KBM-7 (cell line): ENCODE measurements around the gene PDE3B.
"Not testable (repeated sequence)": the region's sequence is repeated elsewhere in the genome, so short reads cannot be mapped to it uniquely, and the experiment has no call there.

Experiments used
- DNase-seq: peaks from one replicate; pipeline ENCODE4 v3.0.0-alpha.2; 2015
- in situ Hi-C: fragments of 300-500 bp; cut with MboI; formaldehyde crosslinking; loops from 2 replicates; pipeline ENCODE4 v1.14.3; 2020; ENCODE audit warnings: low sequenced_read_pairs, low pct_unique_long_range_greater_than_20kb, mixed read lengths

PDE3B gene

GRCh38 chr11:14854057-14854456 lies 210.5 kb downstream of the PDE3B start:
- in situ Hi-C loops: no loop called here
- no peak for DNase-seq

- DNase-seq: no peak
- in situ Hi-C loops: no loop called here
These were observed 212.3 kb downstream of the PDE3B start for GRCh38 chr11:14855890-14856289.

DNA sequence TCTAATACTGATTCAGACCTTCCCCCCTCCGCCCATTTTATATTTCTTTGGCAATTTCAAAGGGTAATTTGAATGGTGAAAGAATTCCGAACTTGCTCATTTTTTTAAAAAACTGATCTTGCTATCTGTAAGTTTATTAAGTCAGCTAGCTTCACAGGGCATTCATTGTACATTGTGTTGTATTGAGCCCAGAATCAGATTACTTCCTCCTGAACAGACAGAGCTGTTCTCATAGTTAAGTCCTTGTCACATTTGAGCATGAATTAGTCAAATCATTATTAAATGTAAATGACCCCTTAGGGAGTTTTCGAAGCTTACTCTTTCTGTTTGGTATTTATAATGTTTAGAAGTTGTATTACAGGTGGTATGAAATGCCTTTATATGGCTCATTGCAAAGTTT lies 214.0 kb downstream of the PDE3B start:
- in situ Hi-C loops: no loop called here
- DNase-seq: no peak

GRCh38 chr11:14858404-14858803 lies 214.8 kb downstream of the PDE3B start:
- DNase-seq: no peak
- in situ Hi-C loops: no loop called here

- in situ Hi-C loops: no loop called here
- no peak for DNase-seq
These were observed 216.9 kb downstream of the PDE3B start for GRCh38 chr11:14860511-14860910.

DNA sequence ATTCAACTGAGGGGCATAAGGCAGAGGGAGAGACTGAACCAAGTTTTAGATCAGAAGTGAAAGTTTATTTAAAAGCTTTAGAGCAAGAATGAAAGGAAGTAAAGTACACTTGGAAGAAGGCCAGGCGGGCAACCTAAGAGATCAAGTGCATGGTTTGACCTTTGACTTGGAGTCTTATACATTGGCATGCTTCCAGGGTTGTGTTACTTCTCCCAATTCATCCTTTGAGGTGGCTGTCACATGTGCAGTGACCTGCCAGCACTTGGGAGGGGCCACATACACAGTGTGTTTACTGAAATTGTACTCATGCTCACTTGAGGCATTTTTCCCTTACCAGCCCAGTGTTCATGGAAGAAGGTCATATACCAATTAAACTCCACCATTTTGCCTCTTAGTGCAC lies 218.1 kb downstream of the PDE3B start:
- in situ Hi-C loops: no loop called here
- no peak for DNase-seq

DNA sequence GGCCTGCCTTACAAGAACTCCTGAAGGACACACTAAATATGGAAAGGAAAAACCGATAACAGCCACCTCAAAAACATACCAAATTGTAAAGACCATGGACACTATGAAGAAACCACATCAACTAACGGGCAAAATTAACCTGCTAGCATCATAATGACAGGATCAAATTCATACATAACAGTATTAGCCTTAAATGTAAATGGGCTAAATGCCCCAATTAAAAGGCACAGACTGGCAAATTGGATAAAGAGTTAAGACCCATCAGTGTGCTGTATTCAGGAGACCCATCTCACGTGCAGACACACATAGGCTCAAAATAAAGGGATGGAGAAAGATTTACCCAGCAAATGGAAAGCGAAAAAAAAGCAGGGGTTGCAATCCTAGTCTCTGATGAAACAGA lies 220.2 kb downstream of the PDE3B start:
- in situ Hi-C loops, DNase-seq: not testable (repeated sequence)

GRCh38 chr11:14872032-14872431 lies 228.4 kb downstream of the PDE3B start:
- no peak for DNase-seq
- in situ Hi-C loops: no loop called here

DNA sequence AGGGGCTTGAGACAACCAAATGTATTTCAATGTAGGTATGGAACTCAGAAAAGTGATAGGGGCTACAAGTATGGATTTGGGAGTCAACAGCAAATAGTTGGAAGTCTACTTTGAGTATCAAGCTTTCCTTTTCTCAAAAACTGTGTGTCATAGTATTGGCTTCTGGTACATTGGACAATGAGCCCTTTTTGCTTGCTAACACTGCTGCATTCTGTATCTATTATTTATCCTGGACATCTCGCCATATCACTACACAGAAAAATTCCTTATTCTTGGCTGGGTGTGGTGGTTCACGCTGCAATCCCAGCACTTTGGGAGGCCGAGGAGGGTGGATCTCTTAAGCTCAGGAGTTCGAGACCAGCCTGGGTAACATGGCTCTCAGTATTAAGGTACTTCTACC lies 230.0 kb downstream of the PDE3B start:
- DNase-seq: no peak
- in situ Hi-C loops: no loop called here

DNA sequence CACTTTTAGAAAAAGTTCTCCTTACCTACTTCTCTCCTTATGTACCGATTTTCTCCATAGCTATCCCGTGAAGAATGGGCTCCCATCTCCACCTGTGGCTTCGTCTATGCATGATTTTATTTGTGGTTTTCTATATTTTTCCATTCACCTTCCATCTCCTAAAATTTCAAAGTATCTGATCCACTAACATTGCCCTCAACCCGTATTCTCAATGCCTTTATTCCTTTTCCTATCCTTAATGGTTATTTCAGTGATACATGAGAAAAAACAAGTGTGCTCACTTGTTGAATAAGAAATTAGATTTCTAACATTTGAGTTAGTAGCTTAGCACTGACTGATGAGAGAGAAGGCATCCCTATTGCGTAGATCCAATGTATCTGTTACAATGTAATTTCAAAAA lies 231.6 kb downstream of the PDE3B start:
- DNase-seq: no peak
- in situ Hi-C loops: loop anchor here (25.0 kb wide), 1 partner anchor 363 kb away; the partner anchor contains the start of gene PSMA1

DNA sequence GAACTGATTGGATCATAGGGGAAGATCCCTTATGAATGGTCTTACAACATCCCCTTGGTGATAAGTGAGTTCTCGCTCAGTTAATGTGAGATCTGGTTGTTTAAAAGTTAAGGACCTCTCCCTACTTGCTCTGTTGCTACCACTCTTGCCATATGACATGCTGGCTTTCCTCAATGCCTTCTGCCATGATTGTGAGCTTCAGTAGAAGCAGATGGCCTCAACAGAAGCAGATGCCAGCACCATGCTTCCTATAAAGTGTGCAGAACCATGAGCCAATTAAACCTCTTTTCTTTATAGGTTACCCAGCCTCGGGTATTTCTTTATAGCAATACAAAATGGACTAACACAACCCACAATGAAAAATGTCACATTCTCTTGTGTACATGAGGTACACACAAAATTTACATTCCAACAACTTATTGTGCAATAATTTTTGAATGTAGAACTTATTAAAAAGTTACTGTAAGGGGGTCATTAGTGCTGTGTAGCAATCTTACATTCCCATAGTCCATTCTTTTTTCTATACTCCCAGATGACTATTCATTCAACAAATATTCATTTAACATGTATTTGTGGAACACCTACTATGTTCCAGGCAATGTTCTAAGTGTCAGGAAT lies 238.1 kb downstream of the PDE3B start:
- in situ Hi-C loops: loop anchor here (25.0 kb wide), 1 partner anchor 369 kb away; the partner anchor contains the start of gene PSMA1
- no peak for DNase-seq

DNA sequence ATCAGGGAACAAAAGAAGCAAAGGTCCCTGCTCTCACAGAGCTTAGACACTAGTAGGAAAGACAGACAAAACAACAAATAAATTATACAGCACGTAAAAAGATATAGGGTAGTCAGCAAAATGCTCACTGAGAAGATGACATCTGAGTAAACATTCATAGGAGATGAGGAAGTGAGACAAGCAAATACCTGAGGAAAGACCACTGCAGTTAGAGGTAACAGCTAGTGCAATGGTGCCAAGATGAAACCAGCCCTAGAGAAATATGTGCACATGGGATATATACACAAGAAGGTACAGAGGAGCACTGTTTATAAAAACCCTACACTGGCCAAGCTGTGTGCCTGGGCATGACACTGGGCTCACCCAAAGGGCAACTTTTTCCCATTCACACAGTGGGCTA lies 238.6 kb downstream of the PDE3B start:
- in situ Hi-C loops: loop anchor here (25.0 kb wide), 1 partner anchor 370 kb away; the partner anchor contains the start of gene PSMA1
- no peak for DNase-seq

DNA sequence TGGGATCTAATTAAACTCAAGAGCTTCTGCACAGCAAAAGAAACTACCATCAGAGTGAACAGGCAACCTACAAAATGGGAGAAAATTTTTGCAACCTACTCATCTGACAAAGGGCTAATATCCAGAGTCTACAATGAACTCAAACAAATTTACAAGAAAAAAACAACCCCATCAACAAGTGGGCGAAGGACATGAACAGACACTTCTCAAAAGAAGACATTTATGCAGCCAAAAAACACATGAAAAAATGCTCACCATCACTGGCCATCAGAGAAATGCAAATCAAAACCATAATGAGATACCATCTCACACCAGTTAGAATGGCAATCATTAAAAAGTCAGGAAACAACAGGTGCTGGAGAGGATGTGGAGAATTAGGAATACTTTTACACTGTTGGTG lies 240.1 kb downstream of the PDE3B start:
- DNase-seq: not testable (repeated sequence)
- in situ Hi-C loops: loop anchor here (25.0 kb wide), 1 partner anchor 371 kb away; the partner anchor contains the start of gene PSMA1

DNA sequence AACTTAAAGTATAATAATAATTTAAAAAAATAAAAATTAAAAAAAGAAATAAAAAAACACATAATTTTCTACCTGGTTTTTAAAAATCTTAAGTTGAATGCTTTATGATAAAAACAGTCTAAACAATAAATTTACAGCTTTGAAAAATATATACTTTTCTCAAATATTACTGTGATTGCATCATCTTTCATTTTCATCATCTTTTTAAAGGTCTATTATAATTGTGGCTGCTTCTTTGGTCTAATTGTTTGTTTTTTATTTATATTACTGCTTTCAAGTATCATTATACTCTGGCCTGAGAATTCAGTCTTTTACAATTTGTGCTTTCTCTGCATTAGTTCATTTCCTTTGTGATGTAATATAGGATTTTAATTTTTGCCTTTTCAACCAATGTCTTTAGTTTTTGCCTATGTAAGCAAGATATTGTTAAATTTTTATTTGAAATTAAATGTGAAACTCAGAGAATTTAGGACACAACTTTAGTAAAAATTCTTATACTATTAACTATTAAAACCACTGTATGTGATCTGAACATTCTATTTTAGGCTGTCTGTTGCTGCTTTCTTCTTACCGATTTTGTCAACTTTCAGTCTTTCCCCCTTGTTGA lies 241.2 kb downstream of the PDE3B start:
- in situ Hi-C loops: loop anchor here (25.0 kb wide), 1 partner anchor 372 kb away; the partner anchor contains the start of gene PSMA1
- no peak for DNase-seq

GRCh38 chr11:14886513-14886912 lies 242.9 kb downstream of the PDE3B start:
- no peak for DNase-seq
- in situ Hi-C loops: loop anchor here (25.0 kb wide), 1 partner anchor 374 kb away; the partner anchor contains the start of gene PSMA1

DNA sequence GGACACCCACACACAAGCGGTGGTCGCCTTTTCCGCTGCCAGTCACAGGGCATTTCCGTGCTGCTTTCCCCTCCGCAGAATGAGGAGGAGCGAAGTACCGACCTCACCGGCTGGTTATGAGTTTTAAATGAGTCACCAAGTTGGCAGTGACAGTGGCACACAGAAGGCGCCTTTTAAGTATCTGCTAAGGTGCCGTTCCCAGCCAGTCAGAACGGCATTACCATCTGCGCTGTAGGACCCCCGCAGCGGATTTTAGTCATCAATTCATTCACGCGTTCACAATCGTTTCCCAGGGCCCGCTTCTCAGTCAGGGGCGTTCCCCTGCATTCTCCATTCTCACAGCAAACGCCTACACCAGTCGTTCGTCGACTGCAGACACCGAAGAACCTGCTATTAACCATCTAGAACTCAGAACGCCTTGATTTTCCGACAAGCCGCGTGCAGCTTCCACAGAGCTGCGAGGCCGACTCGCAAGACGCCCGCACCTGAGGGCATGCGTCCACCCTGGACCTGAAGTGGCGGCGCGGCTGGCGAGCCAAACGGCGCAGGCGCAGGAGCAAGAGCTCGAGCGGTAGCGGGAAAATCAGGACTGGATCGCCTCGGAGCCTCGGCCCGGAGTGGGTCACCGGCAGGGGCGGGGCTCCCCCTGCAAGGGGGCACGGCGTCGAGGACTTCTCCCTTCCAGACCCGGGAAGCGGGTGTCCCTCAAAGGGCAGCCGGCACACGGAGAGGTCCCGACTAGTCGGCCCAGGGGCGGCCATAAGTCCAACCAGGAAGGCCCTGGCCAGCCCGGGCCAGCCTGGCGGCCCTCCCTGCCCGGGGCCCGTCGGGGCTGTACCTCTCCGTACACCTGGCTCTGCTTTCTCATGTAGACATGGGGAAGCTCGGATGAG lies 247.8 kb downstream of the PDE3B start:
- DNase-seq: peak; percentile 92
- in situ Hi-C loops: loop anchor here (25.0 kb wide), 1 partner anchor 379 kb away; the partner anchor contains the start of gene PSMA1

- DNase-seq: peak; percentile 96
- in situ Hi-C loops: loop anchor here (25.0 kb wide), 1 partner anchor 380 kb away; the partner anchor contains the start of gene PSMA1
These were observed 248.5 kb downstream of the PDE3B start, which contains the start of gene CYP2R1 for GRCh38 chr11:14892036-14892556. CYP2R1 (minus strand) TSS chr11:14892231; CDS start chr11:14892205, 26 bp downstream.

GRCh38 chr11:14892577-14892976 lies 249.0 kb downstream of the PDE3B start:
- DNase-seq: no peak
- in situ Hi-C loops: loop anchor here (25.0 kb wide), 1 partner anchor 380 kb away; the partner anchor contains the start of gene PSMA1
